Measurements from ENCODE around the gene CCDC13.
A peak's percentile ranks its signal among the peaks of the same experiment; 100 is the strongest.
"Not testable (repeated sequence)": the region's sequence is repeated elsewhere in the genome, so short reads cannot be mapped to it uniquely, and the experiment has no call there.

The CCDC13 gene

GRCh38 chr3:42772670-42773408 is at the start of gene CCDC13:
TSS of gene CCDC13 (minus strand) at chr3:42773253. CDS start at chr3:42758345, 14,908 bp downstream.
- peak; percentile 87 for DNase-seq

GRCh38 chr3:42822828-42823227 is 49.8 kb upstream of the CCDC13 start:
- peak; percentile 12 for DNase-seq

GRCh38 chr3:42820746-42821051 is 47.6 kb upstream of the CCDC13 start:
- no peak for DNase-seq

- no peak for DNase-seq
These were observed 46.4 kb upstream of the CCDC13 start for GRCh38 chr3:42819351-42819965.

GRCh38 chr3:42815826-42816225 is 42.8 kb upstream of the CCDC13 start:
- peak; percentile 10 for DNase-seq

- no peak for DNase-seq
These were observed 42.0 kb upstream of the CCDC13 start for GRCh38 chr3:42814914-42815507.

GRCh38 chr3:42814246-42814645 is 41.2 kb upstream of the CCDC13 start:
- DNase-seq = no peak

GRCh38 chr3:42811118-42811883 is 38.2 kb upstream of the CCDC13 start:
- DNase-seq = not testable (repeated sequence)

GRCh38 chr3:42810706-42811105 is 37.7 kb upstream of the CCDC13 start:
- DNase-seq = not testable (repeated sequence)

GRCh38 chr3:42809202-42809601 is 36.1 kb upstream of the CCDC13 start, which contains the start of gene ACKR2:
TSS of gene ACKR2 (plus strand) at chr3:42809445. CDS start at chr3:42864503, 55,058 bp downstream.
- no peak for DNase-seq

- no peak for DNase-seq
These were observed 34.9 kb upstream of the CCDC13 start for GRCh38 chr3:42807929-42808328.

- DNase-seq = no peak
These were observed 32.2 kb upstream of the CCDC13 start for GRCh38 chr3:42805141-42805821.

- no peak for DNase-seq
These were observed 31.7 kb upstream of the CCDC13 start for GRCh38 chr3:42804831-42805132.

- DNase-seq = peak; percentile 93
These were observed 31.2 kb upstream of the CCDC13 start, which contains the start of gene HIGD1A for GRCh38 chr3:42804106-42804830. TSS of gene HIGD1A (minus strand) at chr3:42804490. CDS start at chr3:42794253, 10,237 bp downstream.

- DNase-seq = peak; percentile 31
These were observed 30.5 kb upstream of the CCDC13 start for GRCh38 chr3:42803414-42804105.

GRCh38 chr3:42802876-42803413 is 29.9 kb upstream of the CCDC13 start:
- DNase-seq = no peak

- DNase-seq = no peak
These were observed 28.7 kb upstream of the CCDC13 start for GRCh38 chr3:42801784-42802183.

- DNase-seq = no peak
These were observed 28.1 kb upstream of the CCDC13 start for GRCh38 chr3:42801048-42801620.

GRCh38 chr3:42800251-42800650 is 27.2 kb upstream of the CCDC13 start:
- DNase-seq = no peak

- no peak for DNase-seq
These were observed 26.3 kb upstream of the CCDC13 start for GRCh38 chr3:42799376-42799775.

- DNase-seq = no peak
These were observed 23.4 kb upstream of the CCDC13 start for GRCh38 chr3:42796332-42796885.
